Measurements from ENCODE around the gene ZNF766.
"Not testable (repeated sequence)": the region's sequence is repeated elsewhere in the genome, so short reads cannot be mapped to it uniquely, and the experiment has no call there.

Gene ZNF766

DNA sequence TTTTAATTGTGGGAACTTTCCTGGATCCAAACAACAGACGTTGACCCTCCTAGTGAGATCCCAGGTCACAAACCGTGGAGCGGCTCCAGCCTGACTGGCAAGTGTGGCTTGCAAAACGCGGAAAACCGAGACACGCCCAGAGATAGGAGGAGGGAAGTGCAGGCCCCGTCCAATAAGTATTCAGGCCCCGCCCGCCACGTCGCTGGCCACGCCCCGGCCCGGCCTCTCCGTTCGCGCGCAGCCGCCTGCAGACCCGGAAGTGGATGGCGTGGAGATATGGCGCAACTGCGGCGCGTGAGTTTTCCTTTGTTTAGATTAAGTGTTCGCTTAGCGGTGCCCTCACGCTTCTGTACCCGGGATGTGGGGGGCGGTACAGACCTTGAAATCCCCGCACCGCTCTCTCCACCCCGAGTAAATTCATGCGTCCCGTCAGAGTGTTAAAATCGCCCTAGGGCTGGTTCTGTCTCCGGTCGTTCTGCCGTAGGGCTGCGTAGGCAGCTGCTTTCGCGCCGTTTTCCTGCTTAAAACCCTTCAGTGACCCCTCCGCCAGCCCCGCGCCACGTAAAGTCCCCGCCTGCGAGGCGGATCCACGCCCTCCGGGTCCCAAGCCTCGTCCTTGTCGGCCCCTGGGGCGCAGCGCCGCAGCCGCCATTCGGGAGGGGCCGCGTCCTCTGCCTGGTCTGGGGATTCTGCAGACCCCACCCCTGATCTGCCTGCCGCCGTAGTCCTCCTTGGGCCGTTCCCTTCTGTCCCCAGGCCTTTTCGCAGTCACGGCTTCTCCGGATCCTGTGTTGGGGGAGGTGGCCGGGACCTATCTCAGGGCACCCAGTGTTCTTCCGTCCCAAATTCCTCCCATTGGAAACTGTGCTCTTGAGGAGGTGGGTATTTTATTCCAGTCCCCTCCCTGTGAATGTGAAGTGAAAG is at the start of gene ZNF766:
TSS of gene ZNF766 (plus strand) at position 250 of the 924 bp plus-strand sequence. CDS start at position 277, 27 bp downstream.
- DNase-seq: peak; percentile 98

DNA sequence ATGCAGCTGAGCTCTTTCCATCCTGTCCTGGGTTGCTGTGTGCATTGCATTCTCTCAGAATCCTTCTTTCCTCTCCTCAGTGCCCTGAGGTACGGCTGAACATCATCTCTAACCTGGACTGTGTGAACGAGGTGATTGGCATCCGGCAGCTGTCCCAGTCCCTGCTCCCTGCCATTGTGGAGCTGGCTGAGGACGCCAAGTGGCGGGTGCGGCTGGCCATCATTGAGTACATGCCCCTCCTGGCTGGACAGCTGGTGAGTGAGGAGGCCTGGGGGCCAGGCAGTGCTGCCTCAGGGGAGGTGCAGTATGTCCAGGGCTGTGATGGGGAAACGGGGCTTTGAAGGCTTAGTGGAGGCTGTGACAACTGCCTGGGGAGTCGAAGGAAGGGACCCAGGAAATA is 49.8 kb upstream of the ZNF766 start:
- no peak for DNase-seq

DNA sequence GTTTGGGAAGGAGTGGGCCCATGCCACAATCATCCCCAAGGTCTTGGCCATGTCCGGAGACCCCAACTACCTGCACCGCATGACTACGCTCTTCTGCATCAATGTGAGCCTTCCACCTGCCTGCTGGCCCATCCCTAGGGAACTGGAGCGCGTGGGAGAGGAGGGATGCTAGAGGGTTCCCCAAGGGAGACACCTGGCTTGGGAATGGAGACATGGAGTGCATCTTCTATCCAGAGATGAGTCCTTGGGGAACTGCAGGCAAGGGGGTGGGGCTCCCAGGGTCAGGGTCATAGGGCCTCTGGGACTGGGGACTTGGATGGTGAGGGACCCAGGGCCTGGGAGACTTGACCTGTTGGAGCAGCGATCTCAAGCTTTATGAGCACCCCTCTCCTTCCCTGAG is 48.4 kb upstream of the ZNF766 start:
- DNase-seq: no peak

DNA sequence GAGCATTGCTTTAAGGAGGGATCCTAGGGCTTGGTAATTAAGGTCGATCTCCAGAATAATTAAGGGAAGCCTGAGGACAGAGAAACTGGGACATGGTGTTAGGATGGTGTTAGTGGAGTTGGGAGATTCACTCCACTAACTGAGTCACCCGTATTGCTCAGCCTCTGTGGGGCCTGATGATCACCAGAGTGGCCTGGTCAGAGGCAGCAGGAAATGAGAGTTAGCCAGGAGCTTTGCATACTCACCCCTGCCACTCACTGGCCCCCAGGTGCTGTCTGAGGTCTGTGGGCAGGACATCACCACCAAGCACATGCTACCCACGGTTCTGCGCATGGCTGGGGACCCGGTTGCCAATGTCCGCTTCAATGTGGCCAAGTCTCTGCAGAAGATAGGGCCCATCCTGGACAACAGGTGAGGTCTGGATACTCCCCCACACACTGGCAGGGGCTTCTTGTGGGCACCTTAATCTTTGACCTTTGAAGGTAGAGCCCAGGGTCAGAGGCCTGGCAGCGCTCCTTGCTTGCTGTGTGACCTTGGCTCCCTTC is 47.5 kb upstream of the ZNF766 start:
- no peak for DNase-seq

DNA sequence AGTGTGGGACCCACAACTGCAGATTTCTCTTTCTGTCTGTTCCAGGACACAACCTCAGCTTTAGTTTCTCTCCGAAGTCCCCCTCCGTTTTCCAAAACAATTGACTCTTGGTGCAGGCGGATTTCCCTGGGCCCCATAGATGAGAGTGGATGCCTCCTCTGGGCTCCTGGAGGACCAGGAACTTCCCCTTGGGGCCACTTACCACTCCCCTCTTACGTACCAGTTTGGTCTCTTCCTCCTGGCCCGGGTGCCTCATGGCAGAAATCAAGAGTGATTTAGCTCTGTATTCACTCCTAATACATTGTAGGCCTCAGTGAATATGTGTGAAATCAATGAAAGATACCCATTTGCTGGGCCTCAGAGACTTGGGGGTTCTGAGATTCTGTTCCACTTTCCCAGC is 45.2 kb upstream of the ZNF766 start:
- DNase-seq: no peak

DNA sequence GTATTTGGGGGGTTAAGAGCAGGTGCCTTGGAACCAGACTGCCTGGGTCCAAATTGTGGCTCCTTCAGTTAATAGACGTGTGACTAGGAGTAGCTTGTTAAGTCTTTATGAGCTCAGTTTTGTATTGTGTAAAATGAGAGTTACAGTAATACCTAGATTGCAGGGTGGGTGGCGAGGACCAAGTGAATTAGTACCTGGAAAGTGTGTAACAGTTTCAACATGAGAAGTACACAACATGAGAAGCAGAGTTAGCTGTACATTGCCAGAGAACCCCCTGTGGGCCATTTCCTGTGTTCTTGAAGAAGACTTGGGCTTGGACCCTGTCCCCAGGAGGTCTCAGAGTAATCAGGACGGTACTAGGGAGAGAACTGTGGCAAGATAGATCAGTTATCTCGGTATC is 42.7 kb upstream of the ZNF766 start:
- no peak for DNase-seq

DNA sequence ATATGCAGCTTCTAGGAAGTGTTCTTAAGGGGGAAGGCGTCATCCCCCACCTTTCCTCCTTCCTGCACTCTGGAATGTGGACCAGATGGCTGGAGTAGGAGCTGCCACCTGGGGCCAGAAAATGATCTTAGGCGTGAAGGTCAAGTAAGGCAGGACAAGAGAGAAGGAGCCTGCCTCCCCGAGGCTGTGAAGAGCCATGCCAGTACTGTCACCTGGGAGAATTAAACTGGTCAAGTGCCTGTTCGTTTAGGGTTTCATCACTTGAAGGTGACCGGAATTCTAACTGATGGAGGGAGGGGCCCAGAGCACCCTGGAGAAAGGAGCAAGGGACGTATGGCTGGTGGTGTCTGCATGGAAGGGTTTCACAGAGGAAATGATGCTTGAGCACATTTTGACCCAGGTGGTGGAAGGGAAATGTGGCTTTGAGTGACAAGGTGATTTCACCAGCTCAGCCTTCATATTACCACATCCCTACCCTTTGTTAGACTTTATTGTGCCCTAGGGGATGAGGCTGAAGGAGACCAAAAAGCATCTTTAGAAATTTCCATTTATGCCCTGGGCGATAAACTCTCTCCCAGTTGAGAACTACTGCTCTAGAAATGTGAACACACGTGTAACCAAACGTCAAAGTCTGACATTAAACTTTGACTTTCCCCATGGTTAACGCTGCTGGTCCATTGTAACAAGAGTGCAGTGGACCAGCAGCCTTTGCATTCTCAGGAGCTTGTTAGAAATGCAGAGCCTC is 42.0 kb upstream of the ZNF766 start:
- DNase-seq: no peak

DNA sequence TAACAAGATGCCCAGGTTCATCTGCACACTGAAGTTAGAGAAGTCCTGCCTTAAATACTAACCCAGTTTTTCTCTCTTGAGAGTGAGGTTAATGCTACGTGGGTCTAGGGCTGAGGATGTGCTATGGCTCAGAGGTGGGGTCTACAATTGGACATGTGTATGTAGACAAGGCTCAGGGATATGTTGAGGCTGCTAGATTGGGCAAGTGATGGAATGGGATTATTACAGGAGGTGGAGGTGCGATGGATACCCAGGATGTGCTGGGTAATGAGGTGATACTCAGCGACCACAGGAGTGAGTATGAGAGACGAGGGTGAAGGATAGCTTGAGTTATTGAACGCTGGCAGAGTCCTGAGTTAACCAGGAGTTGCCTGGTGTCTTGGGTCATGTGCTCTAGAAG is 41.4 kb upstream of the ZNF766 start:
- DNase-seq: no peak

DNA sequence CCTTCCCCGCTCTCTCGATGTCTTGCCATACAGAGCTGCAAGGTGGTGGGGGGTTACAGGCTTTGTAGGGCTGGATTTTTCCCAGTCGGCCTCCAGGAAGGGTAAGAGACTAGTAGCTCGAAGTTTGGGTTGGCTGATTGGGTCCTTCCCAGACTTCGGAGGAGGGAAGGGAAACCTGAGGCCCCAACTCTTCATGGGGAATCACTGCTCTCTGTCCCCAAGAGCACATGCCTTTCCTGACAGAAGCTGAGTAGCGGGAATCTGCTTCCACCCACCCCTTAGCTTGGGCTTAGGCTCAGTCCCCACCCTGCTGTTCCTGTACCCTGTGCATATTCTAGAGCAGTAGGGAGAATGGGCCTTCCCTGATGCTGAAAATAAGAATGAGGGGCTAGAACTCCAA is 39.9 kb upstream of the ZNF766 start:
- no peak for DNase-seq

DNA sequence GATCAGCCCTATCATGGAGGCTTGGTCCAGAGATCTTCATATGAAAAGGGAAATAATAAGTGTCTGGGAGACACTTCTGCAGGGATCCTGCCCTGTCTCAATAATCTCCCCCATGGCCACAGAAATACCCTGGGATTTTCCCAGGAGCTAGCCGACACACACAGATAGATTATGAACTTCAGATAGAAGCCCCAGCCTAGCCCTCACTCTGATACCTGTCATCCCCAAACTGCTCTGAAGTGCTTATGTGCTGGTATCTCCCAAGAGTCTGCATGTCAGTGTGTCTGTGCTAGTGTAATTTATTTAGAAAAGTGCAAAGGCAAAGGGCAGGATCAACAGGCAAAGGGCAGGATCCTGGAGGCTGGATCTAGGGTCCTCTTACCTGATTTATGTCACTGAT is 38.7 kb upstream of the ZNF766 start:
- DNase-seq: no peak

DNA sequence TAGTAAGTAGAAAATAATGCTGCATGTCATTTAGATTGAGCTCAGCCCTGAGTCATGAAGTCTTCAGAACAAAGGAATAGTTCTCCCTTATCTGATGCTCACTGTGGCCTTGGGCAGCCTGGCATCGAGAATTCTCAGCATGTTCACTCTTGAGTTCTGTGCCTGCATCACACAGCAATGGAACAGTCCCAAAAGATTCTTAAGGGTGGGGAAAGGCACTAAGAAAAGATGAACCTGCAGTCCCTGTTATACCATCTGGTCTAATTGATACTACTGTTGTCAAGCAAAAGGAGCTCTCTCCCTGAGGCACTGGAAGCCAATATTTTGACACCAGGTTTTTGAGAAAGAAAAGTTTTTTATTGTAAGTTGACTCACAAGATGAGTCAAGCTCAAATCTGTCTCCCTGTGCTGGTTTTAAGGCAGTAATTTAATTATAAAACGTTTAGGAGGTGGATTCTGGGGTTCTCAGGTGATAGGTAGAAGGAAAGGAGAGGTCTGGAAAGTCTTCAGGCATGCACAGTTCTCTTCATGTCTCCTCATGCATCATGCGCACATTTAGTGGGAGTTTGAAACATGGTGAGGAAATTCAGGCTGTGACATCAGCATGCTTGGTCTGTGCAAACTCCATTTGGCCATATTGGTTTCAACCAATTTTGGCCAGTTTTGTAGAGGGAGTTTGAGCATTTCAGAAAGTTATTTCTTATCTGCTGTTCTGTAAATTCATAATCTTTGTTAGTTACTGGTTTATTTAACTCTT is 38.1 kb upstream of the ZNF766 start:
- DNase-seq: no peak

DNA sequence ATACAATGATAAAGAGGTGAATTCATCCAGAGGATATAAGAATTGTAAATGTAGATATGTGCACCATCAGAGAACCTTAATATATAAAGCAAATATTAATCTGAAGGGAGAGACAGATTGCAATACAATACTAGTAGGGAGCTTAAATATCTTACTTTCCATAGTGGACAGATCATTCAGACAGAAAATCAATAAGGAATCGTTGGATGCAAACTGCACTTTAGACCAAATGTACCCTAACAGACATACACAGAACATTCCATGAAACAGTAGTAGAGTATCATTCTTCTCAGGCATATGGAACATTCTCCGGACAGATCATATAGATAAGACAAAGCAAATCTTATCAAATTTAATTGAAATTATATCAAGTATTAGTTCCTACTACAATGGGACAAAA is 35.0 kb upstream of the ZNF766 start:
- DNase-seq: no peak

DNA sequence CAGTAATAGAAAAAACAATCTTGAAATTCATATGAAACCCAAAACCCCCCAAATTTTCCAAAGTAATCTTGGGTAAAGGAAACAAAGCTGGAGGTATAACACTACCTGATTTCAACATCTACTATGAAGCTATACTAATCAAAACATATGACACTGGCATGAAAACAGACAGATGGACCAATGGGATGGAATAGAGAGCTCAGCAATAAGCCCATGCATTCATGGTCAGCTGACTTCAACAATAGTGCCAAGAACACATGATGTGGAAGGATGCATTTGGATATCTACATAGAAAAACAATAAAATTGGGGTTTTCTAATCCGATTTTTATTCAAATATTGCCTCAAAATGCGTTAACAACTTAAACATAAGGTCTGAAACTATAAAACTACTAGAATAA is 32.2 kb upstream of the ZNF766 start:
- peak; percentile 8 for DNase-seq

DNA sequence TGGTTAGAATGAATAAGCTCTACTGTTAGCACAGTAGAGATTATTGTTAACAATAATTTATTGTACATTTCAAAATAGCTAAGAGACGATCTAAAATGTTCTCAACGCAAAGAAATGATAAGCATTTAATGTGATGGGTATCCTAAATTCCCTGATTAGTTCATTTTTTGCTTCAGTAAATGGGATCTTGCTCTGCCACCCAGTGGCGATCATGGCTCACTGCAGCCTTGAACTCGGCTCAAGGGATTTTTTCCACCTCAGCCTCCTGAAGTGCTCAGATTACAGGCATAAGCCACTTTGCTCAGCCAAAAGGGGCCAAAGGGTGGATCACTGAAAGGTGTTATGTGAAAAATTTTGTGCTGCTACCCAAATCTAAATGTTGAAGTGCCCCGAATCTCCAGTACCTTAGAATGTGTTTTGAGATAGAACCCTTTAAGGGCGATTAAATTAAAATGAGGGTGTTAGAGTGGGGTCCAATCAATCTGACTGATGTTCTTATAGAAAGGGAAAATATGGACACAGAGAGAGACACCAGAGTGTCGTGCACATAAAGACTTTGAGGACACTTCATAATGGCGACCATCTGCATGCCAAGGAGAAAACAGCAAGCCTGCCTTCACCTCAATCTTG is 31.5 kb upstream of the ZNF766 start:
- DNase-seq: peak; percentile 64

DNA sequence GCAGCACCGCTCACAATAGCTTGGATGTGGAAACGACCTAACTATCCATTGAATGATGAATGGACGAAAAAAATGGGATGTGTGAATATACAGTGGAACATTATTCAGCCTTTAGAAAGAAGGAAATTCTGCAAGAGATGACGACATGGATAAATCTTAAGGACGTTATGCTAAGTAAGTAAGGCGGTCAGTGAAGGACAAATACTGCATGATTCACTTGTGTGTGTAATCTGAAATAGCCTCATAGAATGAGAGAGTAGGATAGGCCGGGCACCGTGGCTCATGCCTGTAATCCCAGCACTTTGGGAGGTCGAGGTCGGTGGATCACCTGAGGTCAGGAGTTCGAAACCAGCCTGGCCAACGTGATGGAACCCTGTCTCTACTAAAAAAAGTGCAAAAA is 25.4 kb upstream of the ZNF766 start:
- no peak for DNase-seq

DNA sequence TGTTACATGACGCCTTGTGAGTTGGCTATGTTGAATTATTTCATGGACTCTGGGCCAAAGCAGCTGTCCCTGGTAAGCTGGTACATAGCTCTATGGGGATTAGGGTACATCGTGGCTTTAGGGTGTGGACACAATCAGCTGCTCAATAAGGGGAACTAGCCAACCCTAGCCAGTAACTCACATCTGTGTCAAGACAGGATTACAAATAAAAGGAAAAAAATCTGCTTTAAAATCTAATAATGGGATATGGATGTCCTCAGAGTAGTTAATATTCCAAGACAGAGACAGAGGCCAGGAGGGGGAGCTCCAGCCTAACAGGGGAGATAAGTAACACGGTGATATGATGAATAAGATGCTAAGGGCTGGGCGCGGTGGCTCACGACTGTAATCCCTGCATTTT is 21.1 kb upstream of the ZNF766 start:
- peak; percentile 71 for DNase-seq

DNA sequence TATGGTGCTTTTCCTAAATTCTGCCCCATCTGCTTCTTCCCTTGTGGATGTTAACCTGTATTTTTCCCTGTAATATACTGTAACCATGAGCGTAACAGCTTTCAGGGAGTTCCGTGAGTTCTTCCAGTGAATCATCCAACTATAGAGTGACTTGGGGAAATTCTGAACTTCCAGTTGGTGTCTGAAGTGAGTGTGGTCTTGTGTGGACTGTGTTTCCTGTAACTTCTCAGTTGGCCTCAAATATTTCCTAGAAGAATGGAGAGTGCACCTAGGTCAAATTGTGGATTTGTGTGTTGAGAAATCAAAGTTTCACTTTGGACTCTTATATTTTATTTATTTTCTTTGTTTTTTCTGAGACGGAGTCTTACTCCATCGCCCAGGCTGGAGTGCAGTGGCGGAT is 11.0 kb upstream of the ZNF766 start:
- no peak for DNase-seq

DNA sequence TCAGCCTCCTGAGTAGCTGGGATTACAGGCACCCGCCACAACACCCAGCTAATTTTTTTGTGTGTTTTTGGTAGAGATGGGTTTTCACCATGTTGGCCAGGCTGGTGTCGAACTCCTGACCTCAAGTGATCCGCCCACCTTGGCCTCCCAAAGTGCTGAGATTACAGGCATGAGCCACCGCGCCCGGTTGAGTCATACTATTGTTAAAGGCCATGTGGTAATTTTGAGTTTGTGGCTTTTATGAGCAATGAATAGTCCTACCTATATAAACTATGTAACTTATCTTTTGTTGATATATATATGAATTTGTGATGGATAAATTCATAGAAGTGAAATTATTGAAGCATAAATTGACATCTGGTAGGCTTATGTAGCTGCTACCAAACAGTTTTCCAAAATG is 3.8 kb upstream of the ZNF766 start:
- DNase-seq: not testable (repeated sequence)

DNA sequence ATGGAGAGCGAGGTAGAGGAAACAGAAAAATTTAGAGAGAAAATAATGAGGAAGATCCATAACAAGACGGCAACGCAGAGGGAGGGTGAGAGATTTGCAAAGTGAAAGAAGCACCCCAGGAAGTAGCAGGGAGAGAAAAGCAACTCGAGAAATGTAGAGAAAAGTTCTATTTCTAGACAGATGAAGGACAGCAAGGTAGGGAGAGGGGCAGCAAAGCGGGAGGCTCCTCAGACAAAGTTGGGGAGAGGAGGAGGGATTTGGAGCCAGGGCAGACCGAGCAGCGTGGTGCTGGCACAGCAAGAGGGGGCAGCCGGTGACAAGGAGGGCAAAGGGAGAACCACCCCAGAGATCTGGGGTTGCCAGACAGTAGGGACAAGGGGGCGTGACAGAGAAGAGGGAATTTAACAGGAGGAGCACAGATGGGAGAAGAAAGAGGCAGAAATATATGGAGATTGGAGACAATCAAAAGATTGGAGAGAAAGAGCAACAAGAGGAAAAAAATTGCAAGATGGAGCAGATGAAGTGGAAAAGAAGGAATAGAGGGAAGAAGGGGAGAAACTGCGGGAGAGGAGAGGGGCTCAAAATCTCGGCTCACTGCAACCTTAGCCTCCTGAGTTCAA is 989 bp downstream of the ZNF766 start:
- peak; percentile 29 for DNase-seq

DNA sequence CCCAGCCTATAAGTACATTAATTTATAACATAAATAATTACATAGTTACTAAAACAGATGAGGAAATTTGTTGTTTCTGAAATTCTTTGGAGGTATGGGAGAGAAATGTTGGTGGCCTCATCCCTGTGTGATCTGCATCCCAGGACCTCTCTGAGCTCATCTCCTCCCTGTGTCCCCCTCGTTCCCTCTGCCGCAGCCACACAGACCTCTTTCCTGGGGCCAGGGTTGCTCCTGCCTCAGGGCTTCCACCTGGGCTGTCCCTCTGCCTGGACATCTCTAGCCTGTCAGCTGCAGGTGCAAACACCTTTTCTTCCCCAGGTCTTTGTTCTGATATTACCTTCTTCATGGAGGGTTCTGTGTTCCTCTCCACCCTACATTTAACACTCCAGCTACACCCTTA is 3.9 kb downstream of the ZNF766 start:
- no peak for DNase-seq

DNA sequence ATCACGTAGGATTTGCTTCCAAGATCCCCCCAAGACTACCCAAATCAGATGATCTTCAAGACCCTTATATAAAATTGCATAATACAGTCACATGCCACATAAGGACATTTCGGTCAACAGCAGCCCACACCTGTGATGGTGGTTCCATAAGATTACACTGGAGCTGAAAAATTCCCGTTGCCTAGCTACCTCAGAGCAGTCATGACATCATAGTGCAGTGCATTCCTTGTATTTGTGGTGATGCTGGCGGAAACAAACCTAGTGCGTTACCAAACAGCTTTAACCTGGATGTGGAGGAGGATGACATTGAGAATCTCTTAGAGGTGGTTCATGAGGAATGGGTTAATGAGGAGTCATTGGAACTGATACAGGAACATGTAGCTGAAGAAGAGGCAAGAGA is 4.8 kb downstream of the ZNF766 start:
- DNase-seq: no peak

DNA sequence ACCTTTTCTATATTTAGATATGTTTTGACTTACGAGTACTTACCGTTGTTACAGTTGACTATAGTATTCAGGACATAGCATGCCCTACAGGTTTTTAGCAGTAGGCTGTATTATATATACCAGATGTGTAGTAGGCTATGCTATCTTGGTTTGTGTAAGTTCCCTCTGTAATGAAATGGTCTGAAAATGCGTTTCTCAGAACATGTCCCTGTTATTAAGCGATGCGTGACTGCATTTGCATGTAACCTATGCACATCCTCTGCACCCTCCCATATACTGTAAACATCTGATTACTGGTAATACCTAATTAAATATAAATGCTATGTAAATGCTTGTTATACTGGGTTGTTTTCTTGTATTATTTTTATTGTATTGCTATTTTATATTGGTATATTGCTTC is 6.6 kb downstream of the ZNF766 start:
- no peak for DNase-seq

Measured in suppressor macrophage treated with lipopolysaccharide for 4 hours (primary cell).